ENCODE data around the gene MYO18A. TPM values are rescaled to one million over a fixed set of nuclear protein-coding genes. Genes with fewer than 3 reads are reported as not detected.
"Not testable (repeated sequence)": the region's sequence is repeated elsewhere in the genome, so short reads cannot be mapped to it uniquely, and the experiment has no call there.

MYO18A gene
- total RNA-seq, 1 experiment from 2014 or later = 21.4 TPM

GRCh38 chr17:29147682-29148081 lies 32.5 kb downstream of the MYO18A start:
- DNase-seq (ENCODE audit: low read depth) = no peak

- not testable (repeated sequence) for DNase-seq (ENCODE audit: low read depth)
Observed at GRCh38 chr17:29147228-29147627, 33.0 kb downstream of the MYO18A start.

- DNase-seq (ENCODE audit: low read depth) = no peak
Observed at GRCh38 chr17:29146369-29146972, 33.7 kb downstream of the MYO18A start.

GRCh38 chr17:29145289-29146073 lies 34.7 kb downstream of the MYO18A start:
- peak; percentile 69 for DNase-seq (ENCODE audit: low read depth)

GRCh38 chr17:29143894-29144293 lies 36.3 kb downstream of the MYO18A start:
- peak; percentile 53 for DNase-seq (ENCODE audit: low read depth)

GRCh38 chr17:29141514-29141876 lies 38.7 kb downstream of the MYO18A start:
- DNase-seq (ENCODE audit: low read depth) = no peak

- no peak for DNase-seq (ENCODE audit: low read depth)
Observed at GRCh38 chr17:29140631-29141513, 39.3 kb downstream of the MYO18A start.

GRCh38 chr17:29140051-29140621 lies 40.1 kb downstream of the MYO18A start:
- DNase-seq (ENCODE audit: low read depth) = peak; percentile 80

GRCh38 chr17:29138971-29139691 lies 41.1 kb downstream of the MYO18A start:
- DNase-seq (ENCODE audit: low read depth) = no peak

- DNase-seq (ENCODE audit: low read depth) = no peak
Observed at GRCh38 chr17:29138184-29138955, 41.8 kb downstream of the MYO18A start.

- DNase-seq (ENCODE audit: low read depth) = peak; percentile 53
Observed at GRCh38 chr17:29136998-29137730, 43.0 kb downstream of the MYO18A start.

GRCh38 chr17:29135464-29135863 lies 44.7 kb downstream of the MYO18A start:
- no peak for DNase-seq (ENCODE audit: low read depth)

- peak; percentile 84 for DNase-seq (ENCODE audit: low read depth)
Observed at GRCh38 chr17:29133121-29133713, 47.0 kb downstream of the MYO18A start.

- peak; percentile 93 for DNase-seq (ENCODE audit: low read depth)
Observed at GRCh38 chr17:29131814-29132682, 48.1 kb downstream of the MYO18A start.

GRCh38 chr17:29129731-29130130 lies 50.5 kb downstream of the MYO18A start:
- DNase-seq (ENCODE audit: low read depth) = no peak

- no peak for DNase-seq (ENCODE audit: low read depth)
Observed at GRCh38 chr17:29127840-29128239, 52.4 kb downstream of the MYO18A start.

- no peak for DNase-seq (ENCODE audit: low read depth)
Observed at GRCh38 chr17:29126268-29126930, 53.8 kb downstream of the MYO18A start.

GRCh38 chr17:29125651-29126050 lies 54.5 kb downstream of the MYO18A start:
- no peak for DNase-seq (ENCODE audit: low read depth)

Data from RPMI7951 (cell line).